Heart left ventricle (tissue), 16 donors: ENCODE measurements around the gene EGFL6. TPM values are rescaled to one million over a fixed set of nuclear protein-coding genes. Genes with fewer than 3 reads are reported as not detected.

Experiments used
- ATAC-seq, 4 donors: fragments of 200-7000 bp; cut with Tn5 transposase; one replicate each; pipeline ENCODE4 v1.9.1; 2020 to 2022; ENCODE audit warnings: moderate library complexity in 4 of 4, mild to moderate bottlenecking in 3 of 4, moderate number of reproducible peaks in 1 of 4
- DNase-seq, 5 donors: peaks; one replicate each; pipeline ENCODE4 v3.0.0-alpha.2; 2020
- H3K27ac ChIP-seq, 12 donors: fragments of 200-600 bp; sonication (generic) in 4 of 12; one replicate each; pipeline versions ENCODE4 v1.5.0 to v1.8.0; 2016 to 2022; ENCODE audit warnings: mild to moderate bottlenecking in 2 of 12
- H3K27me3 ChIP-seq, 9 donors: fragments of 200-600 bp; sonication (generic) in 2 of 9; one replicate each; pipeline versions ENCODE4 v1.5.1 to v1.8.0; 2016 to 2022; ENCODE audit warnings: mild to moderate bottlenecking in 3 of 9
- H3K36me3 ChIP-seq, 9 donors: fragments of 200-600 bp; sonication (generic) in 2 of 9; one replicate each; pipeline versions ENCODE4 v1.5.0 to v1.8.0; 2018 to 2022; ENCODE audit warnings: mild to moderate bottlenecking in 2 of 9
- H3K4me1 ChIP-seq, 12 donors: fragments of 200-600 bp; sonication (generic) in 4 of 12; one replicate each; pipeline versions ENCODE4 v1.5.0 to v1.8.0; 2016 to 2022; ENCODE audit warnings: mild to moderate bottlenecking in 3 of 12
- H3K4me3 ChIP-seq, 12 donors: fragments of 200-600 bp; sonication (generic) in 4 of 12; one replicate each; pipeline versions ENCODE4 v1.5.0 to v1.8.0; 2017 to 2022; ENCODE audit warnings: mild to moderate bottlenecking in 9 of 12, moderate library complexity in 4 of 12
- H3K9me3 ChIP-seq, 12 donors: fragments of 200-600 bp; sonication (generic) in 4 of 12; one replicate each; pipeline versions ENCODE4 v1.5.0 to v1.8.0; 2016 to 2022; ENCODE audit warnings: mild to moderate bottlenecking in 1 of 12
- CTCF ChIP-seq, 12 donors: fragments of 200-600 bp; sonication (generic) in 4 of 12; IDR thresholded peaks; one replicate each; pipeline versions ENCODE4 v1.5.0 to v1.8.0; 2018 to 2022; ENCODE audit warnings: antibody characterized with exemption in 12 of 12, mild to moderate bottlenecking in 5 of 12
- POLR2A ChIP-seq, 2 donors: fragments of 450-650 bp; IDR thresholded peaks; one replicate each; pipeline ENCODE4 v1.6.1; 2017; ENCODE audit warnings: antibody characterized with exemption in 2 of 2, mild to moderate bottlenecking in 2 of 2, moderate library complexity in 2 of 2
- WGBS, 4 donors: extraction: QIAGEN DNeasy Blood & Tissue Kit in 2 of 4; methylation state at CpG; one replicate each; pipeline versions ENCODE4 v1.1.5 to v1.1.7; 2013 to 2018; 5-methylcytosine and 5-hydroxymethylcytosine counted together
- intact Hi-C, 10 donors: fragments of 100-400 bp; cut with DNase I; formaldehyde crosslinking; loops; one replicate each; pipeline versions ENCODE4 v1.11.1 to v1.14.2; 2022
- microRNA-seq, 4 donors: library from miRNA; unstranded; fragments of <30 nt; microRNA quantifications; one replicate each; pipeline versions ENCODE4 to v1.2.0, GENCODE V29; 2017 to 2020
- polyA plus RNA-seq, 2 donors: library from polyadenylated mRNA; stranded (reverse); fragments of 200-250 nt; gene quantifications; one replicate each; pipeline ENCODE4 v1.2.3, GENCODE V29; 2013
- total RNA-seq, 9 donors: library from RNA; depleted of rRNA in 2 of 9; stranded (reverse); fragments of >200 nt in 2 of 9; fragmentation: NEBNext Ultra II Directional in 3 of 9; extraction: Animal tissue kit (Norgen Biotek cat#: 25700) in 3 of 9; gene quantifications; one replicate each; pipeline versions ENCODE4 v1.1.0 to v1.2.4, GENCODE V29; 2016 to 2023
- donor health status: ischemic (EF 13 %, LVEDD 7.1; RV severe dilation, severe dysfunction).
- donor health status: healthy with polysubstance abuse.
- donor health status: DM: no; HTN: yes; CAD: no.
- donor health status: DM: no; HTN: no; CAD: no.
- donor health status: ischemic (EF 25% LVEDD 6.9; RV normal size, moderate dysfunction).
- donor health status: ischemic (EF 25% LVEDD 5.7; RV mildly dilated, moderate dysfunction).
- donor health status: healthy.
- donor health status: DM: yes; HTN: yes; CAD: no.
- donor health status: ischemic (EF 35%, LVEDD 5.7; RV mildly dilated, moderate dysfunction).
- donor health status: nonischemic (EF 11% LVEDD 7.7; RV severe dilation, severe dysfunction).
- donor health status: DM: yes; HTN: yes; CAD: no.
- donor health status: PGD.
- donor health status: ischemic (EF 29% LVEDD 5.4; RV normal size, mild dysfunction).
- donor health status: nonischemic (EF 23%, LVEDD 6.1; RV moderate dilation, normal function).

The EGFL6 gene
- total and polyA plus RNA-seq, 11 donors = 2.4 TPM; not detected in 10

GRCh38 chrX:13681595-13681994 is 112.2 kb downstream of the EGFL6 start:
- TF ChIP-seq POLR2A (IDR thresholded peaks at IDR 0.05) = no peak
- TF ChIP-seq CTCF (IDR thresholded peaks at IDR 0.05) = no peak
- 73 to 94% (median 86%) methylated on average over 7 of the region's 7 CpGs for WGBS, 4 donors
- no peaks in the 10 kb centered on the region for H3K4me1 ChIP-seq
- intact Hi-C loops = no loop called here
- peaks cover 0 to 4% (median 0%) of the 10 kb centered on the region in 12 donors for H3K9me3 ChIP-seq
- peaks cover 0 to 5% (median 0%) of the 10 kb centered on the region in 9 donors for H3K27me3 ChIP-seq
- no peaks in the 10 kb centered on the region for H3K36me3 ChIP-seq
- no peak overlapping the region for H3K27ac ChIP-seq
- no peak overlapping the region for H3K4me3 ChIP-seq
- ATAC-seq (no peak), DNase-seq (no peak)

Small RNA genes within 50 kb of the gene (microRNA-seq; reads per million reads assigned to microRNA genes)
- gene MIR6086 = 0 reads per million in 4 donors

Other genes with a start within 250 kb of the EGFL6 start
- not detected for gene ATXN3L, start 249.5 kb upstream of the EGFL6 start, total RNA-seq
- gene ATXN3L, start 249.5 kb upstream of the EGFL6 start, polyA plus RNA-seq = not detected
- gene TCEANC, start 83.5 kb downstream of the EGFL6 start, total RNA-seq = 1 to 10 TPM; 1.9 to 6.8 (median 4.2) TPM
- gene TCEANC, start 83.5 kb downstream of the EGFL6 start, polyA plus RNA-seq = 1 to 10 TPM; 1.0 to 2.1 TPM
- gene RAB9A, start 119.5 kb downstream of the EGFL6 start, total RNA-seq = 10 to 100 TPM; 17.4 to 34.2 (median 21.7) TPM
- 10 to 100 TPM in 1 of 2 donors, 1 to 10 TPM in 1; 6.8 to 29.2 TPM for gene RAB9A, start 119.5 kb downstream of the EGFL6 start, polyA plus RNA-seq
- gene TRAPPC2, start 165.0 kb downstream of the EGFL6 start, total RNA-seq = 10 to 100 TPM in 1 of 9 donors, 1 to 10 TPM in 8; 4.4 to 11.1 (median 5.3) TPM
- gene TRAPPC2, start 165.0 kb downstream of the EGFL6 start, polyA plus RNA-seq = 1 to 10 TPM; 3.5 to 4.6 TPM
- 10 to 100 TPM in 4 of 9 donors, 1 to 10 TPM in 5; 5.6 to 12.9 (median 8.9) TPM for gene OFD1, start 165.1 kb downstream of the EGFL6 start, total RNA-seq
- gene OFD1, start 165.1 kb downstream of the EGFL6 start, polyA plus RNA-seq = 10 to 100 TPM in 1 of 2 donors, 1 to 10 TPM in 1; 7.2 to 15.8 TPM
- gene GPM6B, start 247.5 kb downstream of the EGFL6 start, total RNA-seq = 10 to 100 TPM in 1 of 9 donors, 1 to 10 TPM in 8; 2.1 to 13.7 (median 3.8) TPM
- gene GPM6B, start 247.5 kb downstream of the EGFL6 start, polyA plus RNA-seq = 1 to 10 TPM; 2.0 to 4.8 TPM